GM10847 (cell line): Measurements from ENCODE around the gene NDUFB7.

Source experiments
- POLR2A ChIP-seq: IDR thresholded peaks from 2 replicates; pipeline ENCODE4 v1.6.1; 2011; ENCODE audit not compliant: insufficient read length; ENCODE audit errors: extremely low read depth

NDUFB7 gene

GRCh38 chr19:14556662-14557188 lies 15.1 kb downstream of the NDUFB7 start:
- TF ChIP-seq POLR2A, result no peak

DNA sequence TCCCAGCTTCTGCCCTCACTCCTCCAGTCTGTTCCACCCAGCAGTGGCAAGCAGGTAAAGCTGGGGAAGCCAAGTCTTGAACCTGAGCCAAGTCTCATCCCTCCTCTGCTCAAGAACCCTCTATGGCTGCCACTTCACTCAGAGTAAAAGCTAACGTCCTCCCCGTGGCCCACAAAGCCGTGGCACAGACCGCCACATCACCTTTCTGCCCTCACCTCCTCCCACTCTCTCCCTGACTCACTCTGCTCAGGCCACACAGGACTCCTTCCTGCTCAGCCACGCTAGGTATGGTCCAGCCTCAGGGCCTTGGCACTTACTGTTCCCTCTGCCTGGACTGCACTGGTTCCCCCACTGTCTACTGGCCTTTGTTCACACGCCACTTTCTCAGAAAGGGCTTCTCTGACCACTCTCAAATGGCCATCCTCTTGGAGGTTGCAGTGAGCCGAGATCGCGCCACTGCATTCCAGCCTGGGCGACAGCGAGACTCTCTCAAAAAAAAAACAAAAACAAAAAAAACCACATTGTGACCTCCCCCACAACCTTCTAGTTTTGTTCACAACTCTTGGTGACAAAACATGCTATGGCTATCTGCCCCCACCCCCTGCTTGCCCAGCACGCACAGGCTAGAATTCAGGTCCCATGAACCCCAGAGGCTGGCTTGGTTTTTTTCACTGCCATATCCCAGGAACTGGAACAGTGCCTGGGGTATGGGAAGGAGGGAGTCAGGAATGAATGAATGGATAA lies 15.8 kb downstream of the NDUFB7 start:
- TF ChIP-seq POLR2A, result no peak

- no peak for TF ChIP-seq POLR2A
These were observed 17.5 kb downstream of the NDUFB7 start for GRCh38 chr19:14554382-14554812.

DNA sequence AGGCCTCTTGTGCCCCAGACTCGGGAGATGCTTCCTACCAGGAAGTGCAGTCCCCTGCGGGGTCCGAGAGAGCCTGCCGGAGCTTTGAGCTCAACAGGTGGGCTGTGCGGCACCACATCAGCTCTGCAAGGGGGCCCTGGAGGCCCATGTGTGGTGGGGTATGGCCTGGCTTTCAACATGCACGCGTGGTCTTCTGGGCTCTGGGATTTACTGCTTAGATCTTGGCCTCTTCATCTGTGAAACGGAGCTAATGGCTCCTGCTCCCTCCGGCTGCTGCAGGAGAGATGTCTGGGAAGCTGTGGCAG lies 18.0 kb downstream of the NDUFB7 start:
- no peak for TF ChIP-seq POLR2A

DNA sequence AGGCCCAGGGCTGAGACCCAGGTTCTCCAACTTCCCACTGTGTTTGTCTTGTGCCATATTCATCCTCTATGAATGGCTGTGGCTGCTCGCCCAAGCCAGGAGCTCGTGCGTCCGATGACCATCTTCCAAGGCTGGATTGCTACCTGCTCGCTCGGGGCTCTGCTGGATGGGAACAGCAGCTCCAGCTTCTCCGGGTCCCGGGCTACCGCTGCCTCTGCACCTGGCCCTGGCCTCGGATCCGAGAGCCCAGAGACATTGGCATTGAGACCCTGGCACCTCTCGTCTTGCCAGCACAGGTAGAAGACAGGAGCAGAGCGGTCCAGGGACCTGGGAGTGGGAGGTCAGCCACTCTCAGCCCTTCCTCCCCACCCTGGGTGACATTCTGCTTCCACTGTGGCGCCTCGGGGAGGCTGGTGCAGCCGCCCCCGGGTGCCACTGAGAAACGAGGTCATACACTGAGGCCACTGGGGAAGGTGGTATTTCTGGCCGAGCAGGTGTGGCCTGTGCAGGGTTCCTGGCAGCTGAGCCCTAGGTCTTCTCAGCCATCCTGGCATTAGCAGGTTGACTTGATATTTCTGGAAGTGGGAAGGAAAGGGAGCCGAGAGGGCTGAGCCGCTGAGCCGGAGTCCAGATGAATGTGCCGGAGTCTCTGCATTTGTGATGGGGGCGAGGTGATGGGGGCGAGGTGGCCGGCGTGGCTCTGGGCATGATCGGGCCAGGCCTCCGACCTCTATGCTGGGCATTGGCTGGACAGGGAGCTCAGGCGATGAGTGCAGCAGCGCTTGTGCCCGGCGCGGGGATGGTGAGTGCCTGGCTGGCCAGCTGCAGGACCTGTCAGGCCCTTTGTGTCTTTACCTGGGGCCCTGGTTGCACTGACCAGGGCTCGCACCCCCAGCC lies 18.6 kb downstream of the NDUFB7 start:
- no peak for TF ChIP-seq POLR2A

GRCh38 chr19:14550201-14550754 lies 21.6 kb downstream of the NDUFB7 start:
- no peak for TF ChIP-seq POLR2A

GRCh38 chr19:14545716-14546082 lies 26.2 kb downstream of the NDUFB7 start:
- no peak for TF ChIP-seq POLR2A

DNA sequence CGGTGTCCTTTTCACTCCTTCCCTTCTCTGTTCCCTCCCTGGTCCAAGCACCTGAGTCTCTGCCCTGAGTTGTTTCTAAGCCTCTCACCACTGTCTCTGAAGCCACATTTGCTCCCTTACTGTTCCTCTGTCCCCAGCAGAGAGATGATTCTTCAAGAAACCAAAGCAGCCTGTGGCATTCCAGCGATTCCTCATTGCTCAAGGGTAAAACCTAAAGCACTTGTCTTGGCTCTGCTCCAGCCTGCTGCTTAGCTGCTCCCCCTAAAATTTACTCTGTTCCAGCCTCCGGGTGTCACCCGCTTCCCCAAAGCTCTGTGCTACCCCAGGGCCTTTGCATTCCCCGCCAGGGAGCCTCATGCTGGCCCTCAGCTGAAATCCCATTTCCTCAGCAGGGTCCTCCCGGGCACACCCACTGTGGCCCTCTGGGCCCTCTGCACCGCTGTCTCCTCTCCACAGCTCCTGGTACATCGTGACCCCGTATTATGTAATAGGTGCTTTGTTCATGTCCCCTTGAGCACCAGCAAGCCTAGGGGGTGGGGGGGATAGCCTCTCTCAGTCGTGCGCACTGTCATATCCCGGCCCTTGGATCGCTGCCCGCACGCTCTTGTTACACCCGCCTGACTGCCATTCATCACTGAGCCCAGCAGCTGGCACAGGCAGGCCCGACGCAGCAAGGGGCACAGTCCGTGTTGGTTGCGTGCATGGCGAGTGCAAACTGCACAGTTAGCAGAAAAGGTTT lies 26.7 kb downstream of the NDUFB7 start:
- no peak for TF ChIP-seq POLR2A

GRCh38 chr19:14544047-14544446 lies 27.8 kb downstream of the NDUFB7 start:
- TF ChIP-seq POLR2A, result no peak

- no peak for TF ChIP-seq POLR2A
These were observed 29.0 kb downstream of the NDUFB7 start for GRCh38 chr19:14542711-14543328.

- no peak for TF ChIP-seq POLR2A
These were observed 30.9 kb downstream of the NDUFB7 start for GRCh38 chr19:14540741-14541525.

GRCh38 chr19:14536926-14537692 lies 34.8 kb downstream of the NDUFB7 start:
- no peak for TF ChIP-seq POLR2A

GRCh38 chr19:14533450-14533849 lies 38.4 kb downstream of the NDUFB7 start:
- TF ChIP-seq POLR2A, result no peak
